Astrocyte of the spinal cord (primary cell): ENCODE measurements around the gene JCHAIN.

ENCODE experiments used
- DNase-seq: peaks from one replicate; pipeline ENCODE4 v3.0.0; 2011; ENCODE audit warnings: low read depth, low spot score
- H3K4me3 ChIP-seq: 2 replicates; pipeline ENCODE4 v1.5.1; 2011; ENCODE audit warnings: low read depth, mild to moderate bottlenecking, low read length, moderate library complexity
- in situ Hi-C: cut with HindIII; loops from 2 replicates; pipeline ENCODE4 v1.10.0; 2017; ENCODE audit warnings: low sequenced_read_pairs
- TF ChIP-seq, protein P1 (sequence below): IDR thresholded peaks from 2 replicates; pipeline ENCODE4 v1.5.1; 2012; ENCODE audit warnings: low read depth, mild to moderate bottlenecking, low read length, inconsistent platforms

The JCHAIN gene

DNA sequence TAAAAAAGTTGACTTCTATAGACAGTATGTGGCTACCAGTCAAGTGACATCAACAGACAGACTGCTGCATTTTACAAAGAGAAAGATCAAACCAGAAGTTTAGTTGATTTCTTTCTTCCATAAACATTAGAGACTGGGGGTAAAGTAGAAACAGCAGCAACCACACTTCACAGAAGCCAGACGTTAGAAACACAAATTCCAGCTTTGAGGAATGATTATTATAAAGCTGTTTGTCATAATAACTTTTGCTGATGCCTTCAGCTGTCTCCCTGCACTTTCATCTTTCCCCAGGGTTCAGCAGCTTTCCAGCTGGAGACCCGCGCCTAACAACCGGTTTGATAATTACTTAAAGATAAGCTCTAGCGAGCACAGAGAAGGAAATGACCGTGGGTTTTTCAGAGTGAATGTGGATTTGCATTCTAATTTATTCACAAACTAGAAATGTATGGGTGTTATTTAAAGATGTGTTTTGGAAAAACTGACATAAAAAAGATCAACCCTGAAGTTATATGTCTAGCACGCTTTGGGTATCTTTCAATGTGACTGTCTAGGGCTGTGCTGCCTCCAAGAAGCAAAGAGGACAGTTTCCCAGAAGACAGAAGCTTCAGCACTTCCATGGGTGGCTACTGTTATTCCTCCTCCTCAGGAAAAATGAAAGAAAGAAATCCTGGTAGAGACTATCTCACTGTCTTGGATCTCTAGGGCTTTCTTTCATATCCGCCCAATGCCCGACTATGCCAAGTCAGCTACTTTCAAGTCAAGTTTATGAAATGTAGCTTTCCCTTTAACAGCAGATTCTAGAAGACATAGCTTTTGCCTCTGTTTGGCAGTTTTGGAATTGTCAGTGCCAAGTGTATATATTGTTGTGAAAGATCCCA lies 52.8 kb downstream of the JCHAIN start:
- no peak for DNase-seq
- in situ Hi-C loops, result no loop called here
- TF ChIP-seq, protein P1, sequence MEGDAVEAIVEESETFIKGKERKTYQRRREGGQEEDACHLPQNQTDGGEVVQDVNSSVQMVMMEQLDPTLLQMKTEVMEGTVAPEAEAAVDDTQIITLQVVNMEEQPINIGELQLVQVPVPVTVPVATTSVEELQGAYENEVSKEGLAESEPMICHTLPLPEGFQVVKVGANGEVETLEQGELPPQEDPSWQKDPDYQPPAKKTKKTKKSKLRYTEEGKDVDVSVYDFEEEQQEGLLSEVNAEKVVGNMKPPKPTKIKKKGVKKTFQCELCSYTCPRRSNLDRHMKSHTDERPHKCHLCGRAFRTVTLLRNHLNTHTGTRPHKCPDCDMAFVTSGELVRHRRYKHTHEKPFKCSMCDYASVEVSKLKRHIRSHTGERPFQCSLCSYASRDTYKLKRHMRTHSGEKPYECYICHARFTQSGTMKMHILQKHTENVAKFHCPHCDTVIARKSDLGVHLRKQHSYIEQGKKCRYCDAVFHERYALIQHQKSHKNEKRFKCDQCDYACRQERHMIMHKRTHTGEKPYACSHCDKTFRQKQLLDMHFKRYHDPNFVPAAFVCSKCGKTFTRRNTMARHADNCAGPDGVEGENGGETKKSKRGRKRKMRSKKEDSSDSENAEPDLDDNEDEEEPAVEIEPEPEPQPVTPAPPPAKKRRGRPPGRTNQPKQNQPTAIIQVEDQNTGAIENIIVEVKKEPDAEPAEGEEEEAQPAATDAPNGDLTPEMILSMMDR, result no peak
- H3K4me3 ChIP-seq, result no peak overlapping the region

DNA sequence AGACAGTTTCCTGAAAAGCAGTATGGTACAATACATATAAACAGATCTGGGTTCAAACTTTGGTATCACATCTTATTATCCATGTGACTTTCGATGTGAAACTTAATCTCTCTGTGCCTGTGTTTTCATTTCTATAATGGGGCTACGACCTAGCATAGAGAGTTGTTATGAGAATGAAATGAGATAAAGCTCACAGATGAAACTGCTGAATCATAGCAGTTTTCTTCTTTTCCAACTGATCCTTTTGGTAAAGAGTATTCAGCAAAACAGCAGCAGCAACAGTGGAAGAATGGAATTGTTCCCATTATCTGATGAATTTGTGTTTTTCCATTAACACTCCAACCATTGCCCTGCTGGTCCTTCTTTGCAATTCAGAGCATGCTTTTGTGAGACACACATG lies 58.0 kb downstream of the JCHAIN start:
- H3K4me3 ChIP-seq, result no peak overlapping the region
- TF ChIP-seq, protein P1, result no peak
- in situ Hi-C loops, result no loop called here
- no peak for DNase-seq

DNA sequence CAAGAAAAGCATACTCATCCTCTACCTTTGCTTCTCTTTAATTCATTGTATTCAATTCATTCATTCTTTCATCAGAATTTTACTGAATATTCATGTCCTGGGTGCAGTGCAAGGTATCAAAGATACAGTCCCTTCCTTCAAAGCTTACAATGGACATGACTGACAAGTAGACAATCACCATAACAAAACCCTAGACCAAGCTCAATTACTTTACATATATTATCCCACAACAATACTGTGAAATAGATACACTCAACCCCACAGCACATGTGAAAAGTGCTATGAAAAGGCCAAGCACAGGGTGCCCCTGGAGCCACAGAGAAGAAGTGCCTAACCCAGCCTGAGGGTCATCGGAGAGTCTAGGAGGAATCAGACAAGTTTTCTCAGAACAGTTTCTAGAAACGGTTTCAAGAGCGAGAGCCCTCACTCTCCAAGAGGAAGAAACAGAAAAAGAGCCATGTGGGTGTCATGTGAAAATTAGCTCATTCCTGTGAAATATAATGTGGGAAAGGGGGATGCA lies 58.9 kb downstream of the JCHAIN start:
- TF ChIP-seq, protein P1, result no peak
- H3K4me3 ChIP-seq, result no peak overlapping the region
- DNase-seq, result no peak
- in situ Hi-C loops, result no loop called here

DNA sequence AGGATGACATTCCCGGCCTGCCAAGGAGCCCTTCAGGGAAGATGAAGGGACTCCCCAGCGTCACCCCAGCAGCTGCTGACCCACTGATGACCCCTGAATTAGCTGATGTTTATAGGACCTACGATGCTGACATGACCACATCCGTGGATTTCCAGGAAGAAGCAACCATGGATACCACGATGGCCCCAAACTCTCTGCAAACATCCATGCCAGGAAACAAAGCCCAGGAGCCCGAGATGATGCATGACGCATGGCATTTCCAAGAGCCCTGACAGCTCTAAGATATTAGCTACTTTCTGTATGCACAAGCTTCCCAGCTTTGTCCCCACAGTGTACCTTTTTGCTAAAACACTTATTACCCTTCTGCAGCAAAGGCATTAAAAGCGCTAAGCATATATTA lies 59.8 kb downstream of the JCHAIN start:
- TF ChIP-seq, protein P1, result no peak
- in situ Hi-C loops, result no loop called here
- H3K4me3 ChIP-seq, result no peak overlapping the region
- no peak for DNase-seq
